HEK293 (cell line): ENCODE results near the gene CHST15.

Experiments used
- CTCF ChIA-PET: fragments of 350-600 bp; formaldehyde crosslinking; extraction: SDS; loops from one replicate; lab custom pipeline; 2021; ENCODE audit warnings: antibody characterized with exemption; lab: Yijun Ruan, JAX
- POLR2A ChIA-PET: fragments of 300-600 bp; formaldehyde crosslinking; extraction: SDS; loops from one replicate; lab custom pipeline; 2020; ENCODE audit warnings: antibody characterized with exemption, inconsistent platforms; lab: Yijun Ruan, JAX
- H3K27ac ChIP-seq: fragments of 200-500 bp; sonication (Bioruptor generic); 2 replicates; pipeline ENCODE4 v1.5.1; 2014; ENCODE audit warnings: low read depth, low read length, control low read depth, inconsistent platforms; ENCODE audit errors: extremely low read depth
- H3K36me3 ChIP-seq, 2 experiments: fragments of 200-500 bp in 1 of 2; sonication (Bioruptor generic) in 1 of 2; 1 replicate in 1 of 2; 2 replicates in 1 of 2; pipeline ENCODE4 v1.5.1; 2014 to 2017; ENCODE audit warnings: inconsistent platforms in 2 of 2, low read length in 2 of 2; ENCODE audit not compliant: control insufficient read depth in 2 of 2, insufficient read depth in 1 of 2
- H3K4me1 ChIP-seq: fragments of 200-500 bp; sonication (Bioruptor generic); 2 replicates; pipeline ENCODE4 v1.5.1; 2014; ENCODE audit warnings: mild to moderate bottlenecking, low read length, inconsistent platforms; ENCODE audit not compliant: control insufficient read depth, insufficient read depth
- H3K4me3 ChIP-seq: 2 replicates; pipeline ENCODE4 v1.5.1; 2011; ENCODE audit warnings: low read depth, mild to moderate bottlenecking, control low read depth, low read length, moderate library complexity
- H3K9me3 ChIP-seq: fragments of 200-500 bp; sonication (Bioruptor generic); 2 replicates; pipeline ENCODE4 v1.5.1; 2014; ENCODE audit warnings: low read depth, low read length, inconsistent platforms; ENCODE audit not compliant: control insufficient read depth, insufficient read depth
- BCL11A ChIP-seq: fragments of 450-650 bp; formaldehyde crosslinking; IDR thresholded peaks from 2 replicates; pipeline ENCODE4 v1.5.1; 2016; ENCODE audit warnings: low read depth, missing biosample characterization, missing genetic modification characterization
- GLIS1 ChIP-seq: fragments of 450-650 bp; formaldehyde crosslinking; IDR thresholded peaks from 2 replicates; pipeline ENCODE4 v1.5.1; 2016; ENCODE audit warnings: missing biosample characterization, missing genetic modification characterization
- GLIS2 ChIP-seq: fragments of 450-650 bp; formaldehyde crosslinking; IDR thresholded peaks from 2 replicates; pipeline ENCODE4 v1.5.1; 2016; ENCODE audit warnings: missing biosample characterization, missing genetic modification characterization
- RBAK ChIP-seq: fragments of 450-650 bp; formaldehyde crosslinking; IDR thresholded peaks from 2 replicates; pipeline ENCODE4 v1.5.1; 2016; ENCODE audit warnings: missing biosample characterization, missing genetic modification characterization
- ZIC2 ChIP-seq: fragments of 450-650 bp; formaldehyde crosslinking; IDR thresholded peaks from 2 replicates; pipeline ENCODE4 v1.5.1; 2016; ENCODE audit warnings: missing biosample characterization, missing genetic modification characterization
- ZNF157 ChIP-seq: fragments of 450-650 bp; formaldehyde crosslinking; IDR thresholded peaks from 2 replicates; pipeline ENCODE4 v1.5.1; 2016; ENCODE audit warnings: missing biosample characterization, missing genetic modification characterization
- ZNF391 ChIP-seq: fragments of 450-650 bp; formaldehyde crosslinking; IDR thresholded peaks from 2 replicates; pipeline ENCODE4 v1.5.1; 2016; ENCODE audit warnings: low read depth, missing biosample characterization, missing genetic modification characterization, borderline replicate concordance
- ZNF423 ChIP-seq: fragments of 450-650 bp; formaldehyde crosslinking; IDR thresholded peaks from 2 replicates; pipeline ENCODE4 v1.5.1; 2016; ENCODE audit warnings: missing biosample characterization, missing genetic modification characterization
- ZNF600 ChIP-seq: fragments of 450-650 bp; formaldehyde crosslinking; IDR thresholded peaks from 2 replicates; pipeline ENCODE4 v1.5.1; 2016; ENCODE audit warnings: missing biosample characterization, missing genetic modification characterization
- TF ChIP-seq, protein P1 (sequence below): fragments of 450-650 bp; formaldehyde crosslinking; IDR thresholded peaks from 2 replicates; pipeline ENCODE4 v1.5.1; 2017; ENCODE audit warnings: missing biosample characterization, mild to moderate bottlenecking, missing genetic modification characterization, moderate library complexity
- TF ChIP-seq, protein P2 (sequence below): fragments of 450-650 bp; formaldehyde crosslinking; IDR thresholded peaks from 2 replicates; pipeline ENCODE4 v1.5.1; 2016; ENCODE audit warnings: missing biosample characterization, missing genetic modification characterization
- TF ChIP-seq, protein P3 (sequence below): fragments of 450-650 bp; formaldehyde crosslinking; IDR thresholded peaks from 2 replicates; pipeline ENCODE4 v1.5.1; 2016; ENCODE audit warnings: missing biosample characterization, missing genetic modification characterization
- TF ChIP-seq, protein P4 (sequence below): fragments of 450-650 bp; formaldehyde crosslinking; IDR thresholded peaks from 2 replicates; pipeline ENCODE4 v1.5.1; 2017; ENCODE audit warnings: missing biosample characterization, missing genetic modification characterization
- TF ChIP-seq, protein P5 (sequence below): fragments of 450-650 bp; formaldehyde crosslinking; IDR thresholded peaks from 2 replicates; pipeline ENCODE4 v1.5.1; 2017; ENCODE audit warnings: missing biosample characterization, missing genetic modification characterization

The CHST15 gene

DNA sequence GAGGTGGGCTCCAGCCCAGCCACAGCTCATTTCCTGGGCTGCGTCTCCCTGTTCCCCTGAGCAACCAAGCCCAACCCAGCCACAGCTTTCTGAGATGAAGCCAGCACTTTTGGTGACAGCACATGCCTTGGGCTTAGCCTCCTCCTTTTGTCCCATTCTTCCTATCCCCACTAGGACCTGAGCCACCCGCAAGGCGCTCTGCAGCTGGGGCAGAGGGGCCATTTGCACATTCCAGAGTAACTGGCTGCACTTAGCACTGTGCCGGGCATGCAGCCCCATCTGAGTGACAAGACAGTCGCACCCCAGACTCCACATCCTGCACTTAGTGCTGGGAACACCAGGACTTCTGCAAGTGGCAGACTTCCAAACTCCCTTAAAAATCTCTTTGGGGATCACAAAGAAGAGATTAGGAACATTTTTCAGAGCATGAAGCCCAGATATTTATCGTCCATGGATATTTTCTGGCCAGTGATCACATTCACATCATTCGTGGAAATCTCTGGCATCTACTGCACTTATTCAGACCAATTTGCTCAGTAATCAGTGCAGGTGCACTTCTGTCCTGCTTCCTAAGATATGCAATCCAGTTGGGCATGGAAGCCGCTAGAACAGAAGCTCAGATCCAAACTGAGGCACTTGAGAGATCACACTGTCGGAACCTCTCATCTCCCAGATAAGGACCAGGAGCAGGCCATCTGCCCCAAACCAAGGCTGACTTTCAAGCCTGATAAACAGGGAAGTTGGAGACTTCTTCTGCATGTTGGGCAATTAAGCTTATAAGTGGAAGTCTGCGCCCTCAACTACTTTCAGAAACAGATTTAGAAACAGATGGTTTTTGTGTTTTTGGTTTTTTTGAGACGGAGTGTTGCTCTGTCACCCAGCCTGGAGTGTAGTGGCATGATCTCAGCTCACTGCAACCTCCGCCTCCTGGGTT, 26.4 kb downstream of the CHST15 start:
- Histone ChIP-seq H3K27ac (no peak overlapping the region), H3K36me3 (no peaks in the 10 kb centered on the region), H3K4me3 (no peak overlapping the region), H3K4me1 (peaks cover 13% of the 10 kb centered on the region), H3K9me3 (no peaks in the 10 kb centered on the region)
- ChIA-PET CTCF (interaction anchor here (0.6 to 1.9 kb wide), 5 partner anchors 17 to 1490 kb away, joined by 3 to 6 read pairs (median 3); no protein-coding TSS in a partner anchor), POLR2A (interaction anchor here (0.6 kb wide), 1 partner anchor 352 kb away, joined by 3 read pairs; no protein-coding TSS in a partner anchor)
- TF ChIP-seq, protein P1, sequence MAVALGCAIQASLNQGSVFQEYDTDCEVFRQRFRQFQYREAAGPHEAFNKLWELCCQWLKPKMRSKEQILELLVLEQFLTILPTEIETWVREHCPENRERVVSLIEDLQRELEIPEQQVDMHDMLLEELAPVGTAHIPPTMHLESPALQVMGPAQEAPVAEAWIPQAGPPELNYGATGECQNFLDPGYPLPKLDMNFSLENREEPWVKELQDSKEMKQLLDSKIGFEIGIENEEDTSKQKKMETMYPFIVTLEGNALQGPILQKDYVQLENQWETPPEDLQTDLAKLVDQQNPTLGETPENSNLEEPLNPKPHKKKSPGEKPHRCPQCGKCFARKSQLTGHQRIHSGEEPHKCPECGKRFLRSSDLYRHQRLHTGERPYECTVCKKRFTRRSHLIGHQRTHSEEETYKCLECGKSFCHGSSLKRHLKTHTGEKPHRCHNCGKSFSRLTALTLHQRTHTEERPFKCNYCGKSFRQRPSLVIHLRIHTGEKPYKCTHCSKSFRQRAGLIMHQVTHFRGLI (tag by site-specific recombination) = peak; percentile 94
- TF ChIP-seq BCL11A (tag by site-specific recombination) (no peak), ZNF600 (peak; percentile 61)

DNA sequence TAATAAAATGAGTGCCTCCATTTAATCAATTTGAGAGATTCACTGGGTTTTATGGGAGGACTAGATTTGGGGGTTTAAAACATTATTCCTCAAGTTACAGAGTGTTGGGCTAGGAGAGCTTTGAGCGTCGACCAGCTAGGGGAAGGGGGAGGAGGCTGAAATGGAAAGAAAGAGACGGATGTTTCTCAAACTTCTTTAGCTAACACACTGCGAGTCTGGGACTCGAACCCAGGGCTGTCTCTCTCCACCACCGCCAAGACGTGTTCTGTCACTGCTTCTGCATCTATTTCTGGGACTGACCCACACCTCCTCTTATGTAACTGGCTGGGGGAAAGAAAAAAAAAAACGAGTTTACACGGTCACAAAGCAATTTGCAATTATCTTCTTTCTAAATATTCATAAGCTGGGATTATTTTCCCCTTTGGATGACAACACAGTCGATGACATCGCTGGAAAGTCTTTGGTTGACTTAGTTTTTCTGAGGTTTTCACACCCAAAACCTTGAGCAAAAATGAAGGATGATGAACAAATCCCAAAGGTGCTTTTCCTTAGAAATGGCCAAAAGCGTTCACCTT, 27.2 kb downstream of the CHST15 start:
- H3K4me1 ChIP-seq = peaks cover 13% of the 10 kb centered on the region
- CTCF ChIA-PET = interaction anchor here (0.6 to 1.9 kb wide), 4 partner anchors 17 to 1491 kb away, joined by 3 to 6 read pairs (median 4); no protein-coding TSS in a partner anchor

DNA sequence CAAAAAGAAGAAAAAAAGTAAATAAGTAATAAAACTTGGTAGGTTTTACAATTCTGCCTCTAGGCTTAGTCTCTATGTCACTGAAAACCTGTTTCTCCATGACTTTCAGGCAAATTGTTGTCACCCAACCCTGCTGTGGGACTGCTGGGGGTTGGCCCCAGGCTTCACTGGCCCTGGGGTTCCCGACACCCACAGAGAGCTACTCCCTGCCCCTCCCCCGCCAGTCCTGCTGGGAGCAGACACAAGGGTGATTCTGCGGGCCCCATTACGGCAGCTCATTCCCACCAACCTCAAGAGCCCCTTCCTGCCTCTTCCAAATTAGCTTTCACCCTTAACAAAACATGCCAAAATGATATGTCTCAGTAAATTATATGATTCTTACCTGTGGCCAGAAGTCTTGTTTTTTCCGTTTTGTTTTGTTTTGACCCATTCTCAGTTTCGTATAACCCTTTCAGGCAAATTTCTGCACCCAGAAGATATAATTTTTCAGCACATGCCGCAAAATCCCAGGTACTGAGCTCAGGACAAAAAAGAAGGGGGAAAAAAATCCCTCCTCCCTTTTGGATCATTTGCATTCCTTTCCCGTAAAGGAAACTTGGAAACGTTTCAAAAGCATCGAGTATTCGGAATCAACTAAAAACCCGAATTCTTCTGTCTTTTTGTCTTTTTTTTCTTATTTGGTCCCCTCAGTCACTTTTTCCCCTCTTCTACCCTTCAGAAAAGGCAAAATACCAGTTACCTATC, 27.8 kb downstream of the CHST15 start:
- Histone ChIP-seq H3K9me3 (no peaks in the 10 kb centered on the region), H3K4me3 (no peak overlapping the region), H3K27ac (no peak overlapping the region), H3K4me1 (peaks cover 13% of the 10 kb centered on the region), H3K36me3 (no peaks in the 10 kb centered on the region)
- POLR2A ChIA-PET = no interaction called here
- TF ChIP-seq ZNF157 (tag by site-specific recombination) (no peak), GLIS1 (peak; percentile 92), GLIS2 (tag by site-specific recombination) (peak; percentile 45; the same call in 1 of the 2 replicates), RBAK (tag by site-specific recombination) (no peak), ZIC2 (tag by site-specific recombination) (peak; percentile 93), ZNF423 (tag by site-specific recombination) (peak; percentile 63; the same call in 1 of the 2 replicates)
- TF ChIP-seq, protein P2, sequence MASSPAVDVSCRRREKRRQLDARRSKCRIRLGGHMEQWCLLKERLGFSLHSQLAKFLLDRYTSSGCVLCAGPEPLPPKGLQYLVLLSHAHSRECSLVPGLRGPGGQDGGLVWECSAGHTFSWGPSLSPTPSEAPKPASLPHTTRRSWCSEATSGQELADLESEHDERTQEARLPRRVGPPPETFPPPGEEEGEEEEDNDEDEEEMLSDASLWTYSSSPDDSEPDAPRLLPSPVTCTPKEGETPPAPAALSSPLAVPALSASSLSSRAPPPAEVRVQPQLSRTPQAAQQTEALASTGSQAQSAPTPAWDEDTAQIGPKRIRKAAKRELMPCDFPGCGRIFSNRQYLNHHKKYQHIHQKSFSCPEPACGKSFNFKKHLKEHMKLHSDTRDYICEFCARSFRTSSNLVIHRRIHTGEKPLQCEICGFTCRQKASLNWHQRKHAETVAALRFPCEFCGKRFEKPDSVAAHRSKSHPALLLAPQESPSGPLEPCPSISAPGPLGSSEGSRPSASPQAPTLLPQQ (tag by site-specific recombination) = 0 out of 2 replicates have a peak, but pooled peaks have one; percentile 23
- TF ChIP-seq, protein P3, sequence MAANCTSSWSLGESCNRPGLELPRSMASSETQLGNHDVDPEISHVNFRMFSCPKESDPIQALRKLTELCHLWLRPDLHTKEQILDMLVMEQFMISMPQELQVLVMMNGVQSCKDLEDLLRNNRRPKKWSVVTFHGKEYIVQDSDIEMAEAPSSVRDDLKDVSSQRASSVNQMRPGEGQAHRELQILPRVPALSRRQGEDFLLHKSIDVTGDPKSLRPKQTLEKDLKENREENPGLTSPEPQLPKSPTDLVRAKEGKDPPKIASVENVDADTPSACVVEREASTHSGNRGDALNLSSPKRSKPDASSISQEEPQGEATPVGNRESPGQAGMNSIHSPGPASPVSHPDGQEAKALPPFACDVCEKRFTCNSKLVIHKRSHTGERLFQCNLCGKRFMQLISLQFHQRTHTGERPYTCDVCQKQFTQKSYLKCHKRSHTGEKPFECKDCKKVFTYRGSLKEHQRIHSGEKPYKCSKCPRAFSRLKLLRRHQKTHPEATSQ (tag by site-specific recombination) = no peak
- TF ChIP-seq, protein P4, sequence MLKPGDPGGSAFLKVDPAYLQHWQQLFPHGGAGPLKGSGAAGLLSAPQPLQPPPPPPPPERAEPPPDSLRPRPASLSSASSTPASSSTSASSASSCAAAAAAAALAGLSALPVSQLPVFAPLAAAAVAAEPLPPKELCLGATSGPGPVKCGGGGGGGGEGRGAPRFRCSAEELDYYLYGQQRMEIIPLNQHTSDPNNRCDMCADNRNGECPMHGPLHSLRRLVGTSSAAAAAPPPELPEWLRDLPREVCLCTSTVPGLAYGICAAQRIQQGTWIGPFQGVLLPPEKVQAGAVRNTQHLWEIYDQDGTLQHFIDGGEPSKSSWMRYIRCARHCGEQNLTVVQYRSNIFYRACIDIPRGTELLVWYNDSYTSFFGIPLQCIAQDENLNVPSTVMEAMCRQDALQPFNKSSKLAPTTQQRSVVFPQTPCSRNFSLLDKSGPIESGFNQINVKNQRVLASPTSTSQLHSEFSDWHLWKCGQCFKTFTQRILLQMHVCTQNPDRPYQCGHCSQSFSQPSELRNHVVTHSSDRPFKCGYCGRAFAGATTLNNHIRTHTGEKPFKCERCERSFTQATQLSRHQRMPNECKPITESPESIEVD (tag by site-specific recombination) = peak; percentile 43; the same call in 1 of the 2 replicates
- TF ChIP-seq, protein P5, sequence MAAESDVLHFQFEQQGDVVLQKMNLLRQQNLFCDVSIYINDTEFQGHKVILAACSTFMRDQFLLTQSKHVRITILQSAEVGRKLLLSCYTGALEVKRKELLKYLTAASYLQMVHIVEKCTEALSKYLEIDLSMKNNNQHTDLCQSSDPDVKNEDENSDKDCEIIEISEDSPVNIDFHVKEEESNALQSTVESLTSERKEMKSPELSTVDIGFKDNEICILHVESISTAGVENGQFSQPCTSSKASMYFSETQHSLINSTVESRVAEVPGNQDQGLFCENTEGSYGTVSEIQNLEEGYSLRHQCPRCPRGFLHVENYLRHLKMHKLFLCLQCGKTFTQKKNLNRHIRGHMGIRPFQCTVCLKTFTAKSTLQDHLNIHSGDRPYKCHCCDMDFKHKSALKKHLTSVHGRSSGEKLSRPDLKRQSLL = peak; percentile 31; the same call in 1 of the 2 replicates
- CTCF ChIA-PET = interaction anchor here (0.6 to 1.9 kb wide), 3 partner anchors 25 to 338 kb away, joined by 3 to 6 read pairs (median 4); no protein-coding TSS in a partner anchor

More for the DNA sequence above, 27.2 kb downstream of the CHST15 start:
- TF ChIP-seq, protein P4 (tag by site-specific recombination) = 0 out of 2 replicates have a peak, but pooled peaks have one; percentile 29
- no peak for TF ChIP-seq ZNF391 (tag by site-specific recombination)
- no peak overlapping the region for H3K4me3 ChIP-seq
- H3K27ac ChIP-seq = no peak overlapping the region
- no peaks in the 10 kb centered on the region for H3K36me3 ChIP-seq
- H3K9me3 ChIP-seq = no peaks in the 10 kb centered on the region
- POLR2A ChIA-PET = interaction anchor here (0.6 kb wide), 1 partner anchor 353 kb away, joined by 3 read pairs; no protein-coding TSS in a partner anchor
